Progenitor cell of endocrine pancreas (in vitro differentiated cells): ENCODE results near the gene FOXP1. TPM values are rescaled to one million over a fixed set of nuclear protein-coding genes. Genes with fewer than 3 reads are reported as not detected.
A peak's percentile ranks its signal among the peaks of the same experiment; 100 is the strongest.

Experiments used
- DNase-seq: peaks from one replicate; pipeline ENCODE4 v3.0.0; 2021; ENCODE audit warnings: low spot score; ENCODE audit not compliant: unreplicated experiment
- H3K27ac Mint-ChIP-seq: 2 replicates; pipeline ENCODE4 v1.8.0; 2021; ENCODE audit warnings: mild to moderate bottlenecking, moderate library complexity, mixed read lengths
- H3K27me3 Mint-ChIP-seq: 2 replicates; pipeline ENCODE4 v1.8.0; 2021; ENCODE audit warnings: mixed read lengths
- H3K36me3 Mint-ChIP-seq: 2 replicates; pipeline ENCODE4 v1.8.0; 2022; ENCODE audit warnings: mixed read lengths; ENCODE audit not compliant: insufficient read depth
- H3K4me1 Mint-ChIP-seq: 2 replicates; pipeline ENCODE4 v1.8.0; 2021; ENCODE audit warnings: low read depth, mixed read lengths
- H3K4me3 Mint-ChIP-seq: 2 replicates; pipeline ENCODE4 v1.8.0; 2021; ENCODE audit warnings: low read depth, mild to moderate bottlenecking, moderate library complexity, mixed read lengths
- H3K9me3 Mint-ChIP-seq: 2 replicates; pipeline ENCODE4 v1.8.0; 2021; ENCODE audit warnings: low read depth, mixed read lengths
- CTCF ChIP-seq: fragments of 200-600 bp; sonication (generic); IDR thresholded peaks from one replicate; pipeline ENCODE4 v1.5.0; 2021; ENCODE audit warnings: antibody characterized with exemption, mild to moderate bottlenecking; ENCODE audit not compliant: unreplicated experiment
- total RNA-seq: library from RNA; stranded (reverse); gene quantifications from 2 replicates; pipeline ENCODE4 v1.2.1, GENCODE V29; 2021

Gene FOXP1
- total RNA-seq, 1 donor from 2014 or later = 242 TPM

GRCh38 chr3:71152892-71153265 is 430.6 kb downstream of the FOXP1 start:
- Mint-ChIP-seq H3K4me1 (peaks cover 59% of the 10 kb centered on the region), H3K9me3 (no peaks in the 10 kb centered on the region), H3K36me3 (peaks cover 4% of the 10 kb centered on the region), H3K27me3 (no peaks in the 10 kb centered on the region), H3K4me3 (no peak overlapping the region), H3K27ac (peak overlapping the region; percentile 94)
- no peak for TF ChIP-seq CTCF
- no peak for DNase-seq

- Mint-ChIP-seq H3K9me3 (no peaks in the 10 kb centered on the region), H3K36me3 (peaks cover 4% of the 10 kb centered on the region), H3K27ac (peak overlapping the region; percentile 94), H3K4me3 (no peak overlapping the region), H3K27me3 (no peaks in the 10 kb centered on the region), H3K4me1 (peaks cover 60% of the 10 kb centered on the region)
- TF ChIP-seq CTCF = no peak
- DNase-seq = no peak
Observed at GRCh38 chr3:71152039-71152891, 431.3 kb downstream of the FOXP1 start.

GRCh38 chr3:71149959-71150954 is 433.3 kb downstream of the FOXP1 start:
- Mint-ChIP-seq H3K36me3 (peaks cover 4% of the 10 kb centered on the region), H3K4me1 (peaks cover 59% of the 10 kb centered on the region), H3K9me3 (no peaks in the 10 kb centered on the region), H3K27me3 (no peaks in the 10 kb centered on the region), H3K27ac (peak overlapping the region; percentile 39), H3K4me3 (no peak overlapping the region)
- no peak for DNase-seq
- no peak for TF ChIP-seq CTCF

- DNase-seq = no peak
- Mint-ChIP-seq H3K27ac (peak overlapping the region; percentile 81), H3K36me3 (peaks cover 4% of the 10 kb centered on the region), H3K27me3 (no peaks in the 10 kb centered on the region), H3K4me3 (no peak overlapping the region), H3K9me3 (no peaks in the 10 kb centered on the region), H3K4me1 (peaks cover 59% of the 10 kb centered on the region)
- TF ChIP-seq CTCF = no peak
Observed at GRCh38 chr3:71148455-71149060, 435.0 kb downstream of the FOXP1 start.

- no peak for DNase-seq
- peak overlapping the region; percentile 84 for H3K27ac Mint-ChIP-seq
- H3K36me3 Mint-ChIP-seq = peaks cover 4% of the 10 kb centered on the region
- H3K4me3 Mint-ChIP-seq = no peak overlapping the region
- peaks cover 54% of the 10 kb centered on the region for H3K4me1 Mint-ChIP-seq
- no peak for TF ChIP-seq CTCF
- H3K9me3 Mint-ChIP-seq = no peaks in the 10 kb centered on the region
- H3K27me3 Mint-ChIP-seq = no peaks in the 10 kb centered on the region
Observed at GRCh38 chr3:71146673-71147072, 436.9 kb downstream of the FOXP1 start.
